Prostate gland (tissue), 2 donors: ENCODE data around the gene GMDS.

Source experiments
- CTCF ChIP-seq, 4 experiments: fragments of 200-600 bp in 2 of 4; fragments of 450-650 bp in 2 of 4; sonication (generic) in 2 of 4; IDR thresholded peaks; 1 replicate in 3 of 4; 2 replicates in 1 of 4; pipeline ENCODE4 v1.5.1; 2016 to 2019; ENCODE audit warnings: antibody characterized with exemption in 4 of 4, mild to moderate bottlenecking in 2 of 4, moderate library complexity in 2 of 4
- POLR2A ChIP-seq: fragments of 450-650 bp; IDR thresholded peaks from one replicate; pipeline ENCODE4 v1.6.1; 2016; ENCODE audit warnings: antibody characterized with exemption, mild to moderate bottlenecking

- TF ChIP-seq POLR2A (no peak), CTCF (IDR thresholded peaks at IDR 0.05) (no peak)
These were observed 56.5 kb downstream of the GMDS start for GRCh38 chr6:2188856-2189384.
